GM18517 (cell line): ENCODE results near the gene CACNA1I.

Source experiments
- ATAC-seq: cut with Tn5 transposase; IDR thresholded peaks from one replicate; pipeline ENCODE4 v1.9.1; 2021; ENCODE audit warnings: mild to moderate bottlenecking, moderate library complexity; ENCODE audit not compliant: unreplicated experiment

Gene CACNA1I

DNA sequence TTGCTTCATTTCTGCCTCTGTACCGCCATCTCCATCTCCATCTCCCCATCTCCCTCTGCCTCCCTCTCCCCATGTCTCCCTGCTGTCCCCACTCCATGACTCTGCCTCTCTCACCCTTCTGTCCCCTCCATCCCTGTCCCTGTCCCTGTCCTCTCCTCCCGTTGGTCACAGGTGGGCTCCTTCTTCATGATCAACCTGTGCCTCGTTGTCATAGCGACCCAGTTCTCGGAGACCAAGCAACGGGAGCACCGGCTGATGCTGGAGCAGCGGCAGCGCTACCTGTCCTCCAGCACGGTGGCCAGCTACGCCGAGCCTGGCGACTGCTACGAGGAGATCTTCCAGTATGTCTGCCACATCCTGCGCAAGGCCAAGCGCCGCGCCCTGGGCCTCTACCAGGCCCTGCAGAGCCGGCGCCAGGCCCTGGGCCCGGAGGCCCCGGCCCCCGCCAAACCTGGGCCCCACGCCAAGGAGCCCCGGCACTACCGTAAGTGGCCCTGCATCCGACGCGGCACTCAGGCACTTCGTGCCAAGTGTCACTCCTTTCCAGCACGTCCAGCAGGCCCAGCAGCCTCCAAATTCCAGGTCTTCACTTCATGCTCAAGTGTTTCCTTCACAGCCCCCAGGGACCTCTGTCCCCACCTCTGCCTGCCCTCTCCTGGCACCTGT, 76.0 kb downstream of the CACNA1I start:
- no peak for ATAC-seq

DNA sequence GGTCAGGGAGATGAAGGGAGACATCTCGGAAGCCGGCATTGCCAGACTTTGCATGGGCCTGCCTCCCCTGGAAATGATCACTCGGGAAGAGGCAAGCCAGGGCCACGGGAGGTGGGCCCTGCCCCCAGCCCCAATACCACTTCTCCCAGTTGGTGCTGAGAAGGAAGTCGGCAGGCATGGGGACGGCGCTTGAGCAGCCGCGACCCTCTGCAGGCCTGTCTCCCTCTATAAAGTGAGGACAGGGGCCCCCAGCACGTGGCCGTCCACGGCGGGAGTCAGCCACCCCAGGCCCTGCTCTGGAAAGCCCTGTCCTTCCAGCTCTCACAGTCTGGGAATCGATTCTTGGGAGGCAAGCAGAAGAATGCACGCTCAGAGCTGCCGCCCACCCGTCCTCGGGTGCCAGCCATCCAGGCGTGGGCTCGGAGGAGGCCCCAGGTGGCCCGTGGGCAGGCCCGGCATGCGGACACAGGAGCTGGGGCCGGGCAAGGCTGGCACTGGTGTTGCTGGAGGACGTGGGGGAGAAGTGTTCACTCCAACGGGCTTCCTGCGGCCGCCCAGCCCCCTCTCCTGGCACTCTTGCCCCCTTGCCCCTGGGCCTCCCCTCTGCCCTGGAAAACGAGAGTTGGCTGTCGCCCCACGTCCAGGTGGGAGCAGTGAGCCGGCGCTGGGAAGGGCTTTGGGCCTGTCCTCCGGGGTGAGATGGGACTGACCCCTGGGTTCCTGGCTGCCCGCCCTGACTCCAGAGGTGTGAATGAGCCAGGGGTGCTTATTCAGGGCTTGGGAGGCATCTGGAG, 77.5 kb downstream of the CACNA1I start:
- no peak for ATAC-seq

DNA sequence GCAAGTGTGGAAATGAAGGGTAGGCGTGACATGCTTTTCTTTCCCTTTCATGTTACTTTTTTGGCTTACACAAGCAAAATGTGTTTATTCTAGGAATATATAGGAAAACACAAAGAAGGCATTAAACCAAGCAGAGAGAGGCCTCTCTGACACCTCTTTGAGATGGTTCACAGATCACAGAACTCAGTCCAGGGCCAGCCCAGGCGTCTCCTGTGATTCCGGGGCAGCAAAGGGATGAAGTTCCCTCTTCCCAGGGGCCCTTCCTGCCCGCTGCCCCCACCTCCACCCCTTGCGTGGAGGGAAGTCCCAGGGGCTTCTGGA, 78.0 kb downstream of the CACNA1I start:
- ATAC-seq, result no peak

DNA sequence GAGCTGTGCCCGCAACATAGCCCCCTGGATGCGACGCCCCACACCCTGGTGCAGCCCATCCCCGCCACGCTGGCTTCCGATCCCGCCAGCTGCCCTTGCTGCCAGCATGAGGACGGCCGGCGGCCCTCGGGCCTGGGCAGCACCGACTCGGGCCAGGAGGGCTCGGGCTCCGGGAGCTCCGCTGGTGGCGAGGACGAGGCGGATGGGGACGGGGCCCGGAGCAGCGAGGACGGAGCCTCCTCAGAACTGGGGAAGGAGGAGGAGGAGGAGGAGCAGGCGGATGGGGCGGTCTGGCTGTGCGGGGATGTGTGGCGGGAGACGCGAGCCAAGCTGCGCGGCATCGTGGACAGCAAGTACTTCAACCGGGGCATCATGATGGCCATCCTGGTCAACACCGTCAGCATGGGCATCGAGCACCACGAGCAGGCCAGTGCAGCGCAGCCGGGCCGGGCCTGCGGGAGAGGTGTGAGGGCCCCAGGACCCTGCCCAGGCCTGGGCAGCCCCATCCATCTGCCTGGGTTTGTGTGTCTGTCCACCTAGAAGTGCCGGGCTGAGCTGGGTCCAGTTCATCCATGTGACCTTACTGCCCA, 79.0 kb downstream of the CACNA1I start:
- ATAC-seq, result no peak

- no peak for ATAC-seq
Measured at GRCh38 chr22:39651053-39651996, 80.8 kb downstream of the CACNA1I start.

- ATAC-seq, result no peak
Measured at GRCh38 chr22:39652990-39653786, 82.6 kb downstream of the CACNA1I start.

DNA sequence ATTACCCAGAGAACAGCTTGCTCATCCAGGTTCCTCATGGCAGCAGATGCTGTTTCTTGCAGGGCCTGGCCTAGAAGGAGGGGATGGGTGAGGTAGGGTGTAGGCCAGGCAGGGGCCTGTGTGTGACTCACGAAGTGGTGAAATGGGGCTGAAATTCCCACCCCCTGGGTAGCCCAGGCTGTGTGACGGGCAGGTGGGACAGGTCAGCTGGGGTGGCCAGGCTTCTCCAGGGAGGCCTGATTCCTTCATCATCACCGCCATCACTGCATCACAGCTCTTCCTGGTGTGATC, 83.2 kb downstream of the CACNA1I start:
- ATAC-seq, result no peak

DNA sequence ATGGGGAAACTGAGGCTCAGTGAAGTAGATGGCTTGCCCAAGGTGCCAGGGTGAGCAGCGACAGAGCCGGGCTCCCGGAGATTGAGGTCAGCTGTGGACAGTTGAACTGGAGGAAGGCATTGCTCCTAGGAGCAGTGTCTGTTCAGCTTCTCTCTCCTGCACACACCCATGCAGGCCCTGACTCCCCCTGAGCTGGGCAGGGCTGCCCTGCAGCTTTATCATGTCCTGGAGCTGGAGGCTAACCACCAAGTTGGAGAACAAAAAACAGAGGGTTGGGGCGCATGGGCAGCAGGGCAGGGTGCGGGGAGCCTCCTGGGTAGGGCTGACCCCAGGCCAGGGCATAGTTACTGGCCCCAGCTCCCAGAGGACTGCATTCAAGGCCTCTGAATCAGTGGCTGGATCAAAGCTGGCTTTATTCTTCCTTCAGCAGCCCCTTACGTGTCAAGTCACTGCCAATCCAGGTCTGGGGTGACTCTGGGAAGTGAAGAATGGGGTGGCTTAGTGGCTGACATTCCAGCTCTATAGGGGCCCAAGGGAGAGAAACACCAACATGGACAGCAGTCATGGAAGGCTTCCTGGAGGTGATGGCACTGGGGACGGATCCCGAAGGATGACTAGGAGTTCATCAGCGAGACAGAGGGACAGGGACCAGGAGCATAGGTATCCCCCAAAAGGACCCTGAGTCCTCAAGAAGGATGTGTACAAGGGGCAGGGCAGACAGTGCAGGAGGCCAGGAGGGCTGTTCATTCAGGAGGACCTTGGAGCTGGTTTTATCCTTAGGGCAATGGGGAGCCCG, 83.8 kb downstream of the CACNA1I start:
- no peak for ATAC-seq

DNA sequence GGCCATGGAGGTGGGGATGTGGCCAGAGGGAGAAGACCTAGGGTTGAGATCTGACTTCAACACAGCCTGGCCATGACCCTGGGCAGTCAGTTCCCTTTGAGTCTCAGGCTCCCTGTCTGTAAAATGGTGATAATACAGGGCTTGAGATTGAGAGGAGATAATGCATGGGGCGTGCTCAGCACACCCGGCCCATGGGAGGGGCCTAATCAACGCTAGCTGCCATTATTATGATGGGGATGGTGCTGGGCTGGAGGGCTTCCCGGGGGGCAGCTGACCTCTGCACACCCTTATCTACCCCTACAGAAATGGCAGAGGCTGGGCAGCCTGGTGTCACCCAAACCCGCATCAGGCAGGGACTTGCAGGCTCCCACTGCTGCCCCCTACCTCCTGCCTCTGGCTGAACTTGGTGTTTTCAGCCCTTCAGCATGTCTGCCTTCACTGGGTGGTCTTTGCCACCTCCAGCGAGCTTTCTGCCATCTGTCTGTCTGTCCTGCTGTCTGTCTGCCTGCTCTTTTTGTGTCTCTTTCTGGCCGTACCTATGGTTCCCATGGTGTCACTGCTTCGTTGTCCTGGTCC, 84.5 kb downstream of the CACNA1I start:
- no peak for ATAC-seq

DNA sequence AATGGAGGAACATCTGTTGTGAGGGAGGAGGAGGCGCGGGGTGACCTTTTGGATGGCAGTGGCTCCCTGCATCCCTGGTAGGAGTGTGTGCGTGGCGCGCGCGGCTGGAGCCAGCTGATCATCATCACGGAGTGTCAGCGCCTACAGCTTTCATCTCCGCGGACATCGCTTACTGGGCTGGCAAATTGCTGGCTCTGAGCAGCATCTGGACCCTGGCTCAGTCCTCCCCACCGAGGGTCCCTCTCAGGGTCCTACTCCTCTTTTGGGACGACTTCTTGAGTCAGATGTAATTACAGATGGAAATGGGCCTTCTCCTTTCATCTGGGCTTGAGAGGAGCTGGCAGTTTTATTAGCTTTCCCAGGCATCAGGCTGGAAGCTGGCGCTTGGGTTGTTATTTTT, 85.3 kb downstream of the CACNA1I start:
- ATAC-seq, result no peak

GRCh38 chr22:39656495-39657490, 86.2 kb downstream of the CACNA1I start:
- no peak for ATAC-seq

- no peak for ATAC-seq
Measured at GRCh38 chr22:39658367-39658766, 87.8 kb downstream of the CACNA1I start.

GRCh38 chr22:39658806-39659463, 88.4 kb downstream of the CACNA1I start:
- no peak for ATAC-seq

- no peak for ATAC-seq
Measured at GRCh38 chr22:39661501-39661841, 90.9 kb downstream of the CACNA1I start.

- no peak for ATAC-seq
Measured at GRCh38 chr22:39661842-39662685, 91.5 kb downstream of the CACNA1I start.

- no peak for ATAC-seq
Measured at GRCh38 chr22:39662686-39663052, 92.1 kb downstream of the CACNA1I start.

DNA sequence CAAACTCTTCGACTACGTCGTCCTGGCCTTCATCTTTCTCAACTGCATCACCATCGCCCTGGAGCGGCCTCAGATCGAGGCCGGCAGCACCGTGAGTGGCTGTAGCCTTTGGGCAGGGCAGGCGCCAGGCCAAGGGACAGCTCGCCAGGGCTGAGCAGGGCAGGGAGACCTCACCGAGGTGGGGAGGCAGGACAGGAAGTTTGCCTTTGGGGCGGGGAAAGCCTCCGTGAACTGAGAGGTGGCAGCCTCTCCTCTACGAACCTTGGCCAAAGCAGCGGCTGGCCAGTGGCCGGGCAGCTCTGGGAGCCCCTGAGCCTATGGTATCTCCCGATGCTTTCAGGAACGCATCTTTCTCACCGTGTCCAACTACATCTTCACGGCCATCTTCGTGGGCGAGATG, 93.2 kb downstream of the CACNA1I start:
- no peak for ATAC-seq
